SH-SY5Y (cell line): Measurements from ENCODE around the gene ZNF804B.
A peak's percentile ranks its signal among the peaks of the same experiment; 100 is the strongest.

ENCODE experiments used
- GATA2 ChIP-seq: IDR thresholded peaks from 2 replicates; pipeline ENCODE4 v1.6.1; 2011; ENCODE audit warnings: mild to moderate bottlenecking, low read depth, low read length
- GATA3 ChIP-seq: IDR thresholded peaks from 2 replicates; pipeline ENCODE4 v1.6.1; 2011; ENCODE audit warnings: low read depth, mild to moderate bottlenecking, low read length, moderate library complexity

ZNF804B gene

GRCh38 chr7:89133819-89134218 is 374.3 kb downstream of the ZNF804B start:
- TF ChIP-seq GATA3 (no peak), GATA2 (no peak)

- TF ChIP-seq GATA2: no peak
- no peak for TF ChIP-seq GATA3
These were observed 386.3 kb downstream of the ZNF804B start for GRCh38 chr7:89145801-89146200.

DNA sequence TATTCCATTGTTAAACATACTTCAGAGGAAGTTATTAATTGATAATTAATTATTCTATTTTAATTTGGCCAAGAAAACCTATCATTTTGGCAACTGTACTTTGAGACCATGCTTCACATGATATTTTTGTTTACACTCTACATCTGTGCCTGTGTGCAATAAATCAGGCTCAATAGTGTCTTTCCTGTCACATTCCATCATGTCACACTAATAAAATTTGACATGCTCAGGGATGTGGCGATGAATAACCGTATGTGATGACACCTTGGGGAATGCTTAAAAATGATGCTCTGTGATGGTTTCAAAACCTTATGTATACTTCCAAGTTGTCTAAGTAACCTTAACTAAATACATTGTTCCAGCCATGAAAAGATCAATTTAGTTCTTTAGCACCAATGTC is 400.6 kb downstream of the ZNF804B start:
- TF ChIP-seq GATA2: no peak
- TF ChIP-seq GATA3: no peak

- no peak for TF ChIP-seq GATA2
- TF ChIP-seq GATA3: no peak
These were observed 405.9 kb downstream of the ZNF804B start for GRCh38 chr7:89165421-89165820.

DNA sequence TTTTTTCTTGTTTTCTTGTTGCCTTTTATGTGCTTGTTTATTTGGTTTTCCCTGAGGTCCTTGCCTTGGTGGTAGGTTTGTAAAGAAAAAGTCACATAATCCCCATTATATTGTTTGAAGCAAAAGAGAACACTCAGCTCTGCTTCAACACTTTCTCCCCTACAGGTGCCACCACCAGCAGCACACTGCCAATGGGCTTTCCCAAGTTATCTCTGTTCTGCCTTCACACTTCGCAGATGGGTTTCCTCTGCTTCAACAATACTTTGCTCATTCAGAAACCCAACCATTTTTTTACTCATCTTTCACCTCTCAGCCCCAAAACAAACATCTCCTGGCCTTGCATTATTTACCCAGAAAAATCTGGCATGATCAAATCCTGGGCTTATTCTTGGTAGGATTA is 411.1 kb downstream of the ZNF804B start:
- TF ChIP-seq GATA3: no peak
- TF ChIP-seq GATA2: no peak

DNA sequence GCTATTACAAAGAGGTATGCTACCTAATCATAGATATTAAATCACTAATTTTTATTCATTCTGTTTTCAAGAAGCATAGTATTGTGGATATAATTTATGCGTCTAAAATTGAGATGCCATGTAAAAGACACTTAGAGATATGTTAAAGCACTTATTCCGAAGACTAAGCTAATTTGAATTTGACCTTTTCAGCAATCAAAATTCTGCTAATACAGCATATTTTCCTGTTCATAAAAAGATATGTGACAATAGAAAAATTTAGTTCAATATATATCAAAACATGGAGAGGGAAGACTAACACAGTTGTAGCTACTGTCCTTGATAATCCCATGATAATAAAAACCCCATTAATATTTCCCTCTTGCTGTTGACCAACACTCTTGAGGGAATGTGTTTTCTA is 422.6 kb downstream of the ZNF804B start:
- TF ChIP-seq GATA2: no peak
- no peak for TF ChIP-seq GATA3

GRCh38 chr7:89183712-89184111 is 424.2 kb downstream of the ZNF804B start:
- TF ChIP-seq GATA3: no peak
- no peak for TF ChIP-seq GATA2

DNA sequence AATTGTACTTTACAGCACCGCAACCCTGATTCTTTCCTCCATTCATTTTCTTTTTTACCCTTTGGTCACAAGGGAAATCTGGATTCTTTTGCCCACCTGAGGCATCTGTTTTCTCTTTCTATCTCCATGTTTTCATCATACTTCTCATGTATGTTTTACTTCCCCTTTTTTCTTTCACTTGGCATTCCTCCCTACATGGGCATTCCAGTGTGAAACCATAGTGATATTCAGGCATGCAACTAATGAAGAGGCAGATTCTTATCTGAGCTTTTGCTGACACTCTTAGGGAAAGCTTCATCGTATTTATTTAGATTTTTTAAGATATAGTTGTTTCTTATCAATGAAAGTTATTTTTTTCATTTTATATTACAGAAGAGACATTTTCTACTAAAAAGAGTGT is 441.3 kb downstream of the ZNF804B start:
- 0 out of 2 replicates have a peak, but pooled peaks have one; percentile 11 for TF ChIP-seq GATA2
- TF ChIP-seq GATA3: no peak

DNA sequence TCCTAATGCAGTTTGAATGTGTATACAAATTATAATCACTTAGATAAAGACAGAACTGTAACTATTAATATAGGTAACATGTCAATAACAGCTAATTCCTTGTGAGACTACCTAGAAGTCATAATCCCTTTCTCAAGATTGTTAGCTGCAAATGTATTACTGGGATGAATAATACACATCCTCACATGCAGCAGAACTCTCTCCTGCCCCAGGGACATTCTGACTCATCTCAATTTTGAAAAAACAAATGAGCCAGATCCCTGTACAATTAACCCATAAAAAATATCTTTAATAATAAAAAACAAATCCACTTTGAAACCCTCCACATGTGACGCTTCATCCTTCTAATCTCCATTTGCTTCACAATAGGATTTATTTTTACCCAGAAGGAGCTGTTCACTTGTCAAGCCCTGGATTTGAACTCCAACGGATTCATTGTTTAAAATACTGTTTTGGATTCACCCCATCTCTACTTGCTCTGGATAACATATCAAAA is 464.4 kb downstream of the ZNF804B start:
- TF ChIP-seq GATA3 (no peak), GATA2 (no peak)

DNA sequence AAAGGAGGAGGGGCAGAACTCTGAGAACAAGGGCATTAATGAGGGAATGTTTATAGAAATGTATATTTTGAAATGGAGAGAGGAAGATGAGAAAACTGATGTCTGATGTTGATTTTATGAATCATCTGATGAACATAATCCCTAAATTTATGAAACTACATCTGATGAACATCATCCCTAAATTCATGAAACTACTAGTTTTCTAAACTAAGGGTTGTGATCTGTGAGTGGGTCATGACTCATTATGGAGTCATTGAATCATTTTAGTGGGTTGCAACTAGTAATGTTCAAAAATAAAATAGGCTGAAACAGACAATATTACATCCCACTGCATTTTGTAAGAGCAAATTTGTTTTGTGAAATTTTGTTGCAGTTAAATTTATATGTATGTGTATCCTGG is 478.7 kb downstream of the ZNF804B start:
- TF ChIP-seq GATA3 (no peak), GATA2 (no peak)

DNA sequence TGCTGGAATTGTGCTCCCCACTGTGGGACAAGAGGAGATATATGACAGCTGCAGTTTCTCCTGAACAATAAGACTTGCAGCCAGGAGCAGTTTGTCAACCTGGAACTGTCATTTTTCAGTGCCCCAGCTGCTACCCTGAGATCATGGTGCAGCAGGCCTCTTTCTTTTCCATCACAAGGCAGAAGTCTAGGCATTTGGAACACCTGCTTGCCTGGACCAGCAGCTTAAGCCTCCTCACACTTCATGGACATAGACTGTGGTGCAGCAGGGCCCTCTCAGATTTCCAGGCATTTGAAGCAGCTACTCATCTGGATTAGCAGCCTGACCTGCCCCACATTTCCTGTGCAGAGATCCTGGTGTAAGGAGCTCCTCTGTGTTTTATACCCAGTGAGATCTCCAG is 486.7 kb downstream of the ZNF804B start:
- TF ChIP-seq GATA3 (no peak), GATA2 (no peak)

- no peak for TF ChIP-seq GATA3
- no peak for TF ChIP-seq GATA2
These were observed 487.7 kb downstream of the ZNF804B start for GRCh38 chr7:89247207-89247606.

DNA sequence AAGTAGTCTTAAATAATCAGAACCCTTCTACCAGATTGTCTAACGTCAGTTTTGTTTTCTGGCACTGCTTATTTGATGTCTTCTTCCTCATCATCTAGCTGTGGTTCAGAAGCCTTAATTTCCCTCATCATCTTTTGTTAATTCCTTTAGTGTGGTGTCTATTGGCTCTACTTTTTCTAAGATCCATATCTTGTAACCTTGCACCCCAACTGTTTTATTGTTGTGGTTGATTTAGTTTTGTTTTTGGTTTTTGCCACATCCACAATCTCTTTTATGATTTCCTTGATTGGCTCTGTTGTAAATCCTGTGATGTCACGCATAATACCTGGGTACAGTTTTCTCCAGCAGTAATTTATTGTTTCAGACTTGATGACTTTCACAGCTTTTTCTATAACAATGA is 499.6 kb downstream of the ZNF804B start:
- TF ChIP-seq GATA2 (no peak), GATA3 (no peak)

DNA sequence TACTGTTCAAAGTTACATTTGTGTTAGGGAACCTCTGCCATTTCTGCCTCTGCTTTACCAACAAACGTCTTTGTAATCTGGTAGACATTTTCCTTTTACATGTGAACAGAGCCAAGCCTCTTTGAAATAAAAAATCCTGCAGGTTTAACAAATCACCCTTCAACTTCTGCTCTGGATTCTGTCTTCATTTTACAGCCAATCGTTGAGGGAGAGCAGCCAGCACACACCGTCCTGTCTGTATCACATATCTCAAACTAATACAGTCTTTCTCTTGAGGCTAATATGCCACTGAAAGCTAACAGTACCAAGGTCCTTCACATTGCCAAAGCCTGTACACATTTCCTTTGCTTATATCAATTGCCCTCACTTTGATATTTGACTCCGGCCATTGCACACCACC is 504.6 kb downstream of the ZNF804B start:
- TF ChIP-seq GATA3 (no peak), GATA2 (no peak)

GRCh38 chr7:89265631-89266030 is 506.1 kb downstream of the ZNF804B start:
- TF ChIP-seq GATA3 (no peak), GATA2 (no peak)

GRCh38 chr7:89283302-89283701 is 523.8 kb downstream of the ZNF804B start:
- TF ChIP-seq GATA2 (no peak), GATA3 (no peak)

DNA sequence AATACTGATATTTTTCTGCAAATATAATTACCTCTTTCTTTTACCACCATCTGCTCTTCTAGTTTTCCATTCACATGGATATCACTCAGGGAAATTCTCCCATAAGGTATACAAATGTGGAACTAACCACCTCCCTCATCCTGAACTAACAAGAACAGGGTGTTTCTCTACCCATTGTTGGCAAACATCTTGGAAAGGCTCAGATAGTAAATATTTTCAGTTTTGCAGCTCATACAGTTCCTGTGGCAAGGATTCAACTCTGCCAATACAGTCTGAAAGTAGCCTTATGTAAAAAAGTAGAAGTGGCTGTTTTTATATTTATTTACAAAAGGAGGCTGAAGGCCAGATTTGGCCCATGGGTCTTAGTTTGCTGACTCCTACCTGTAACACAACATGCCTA is 549.0 kb downstream of the ZNF804B start:
- TF ChIP-seq GATA2 (no peak), GATA3 (no peak)
